ENCODE measurements around the gene SLC45A2. TPM values are rescaled to one million over a fixed set of nuclear protein-coding genes. Genes with fewer than 3 reads are reported as not detected.

The SLC45A2 gene
- total and polyA plus RNA-seq, 7 donors: 0.08 to 0.24 TPM; not detected in 5

DNA sequence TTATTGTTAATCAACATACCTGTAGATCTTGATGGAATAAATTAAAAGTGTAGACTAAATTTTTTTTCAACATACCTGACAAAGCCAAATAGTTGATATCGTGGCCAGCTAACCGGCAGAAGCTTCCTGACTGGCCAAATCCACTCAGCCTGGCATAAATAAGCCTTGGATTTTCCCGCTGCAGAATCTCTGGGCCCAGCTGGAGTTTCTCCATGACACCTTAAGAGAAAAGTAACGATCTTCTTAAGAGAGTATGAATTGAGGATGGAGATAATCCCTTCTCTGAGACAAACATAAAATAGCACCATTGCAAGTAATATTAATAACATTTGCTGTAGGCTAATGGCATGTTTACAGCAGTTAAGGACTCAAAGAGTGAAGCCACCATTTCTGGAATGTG lies 21.2 kb upstream of the SLC45A2 start:
- Histone ChIP-seq H3K27ac (no peak overlapping the region), H3K4me1 (peaks cover 14% of the 10 kb centered on the region), H3K27me3 (ENCODE audit: insufficient read depth in 3 of 3, low read length in 2 of 3) (no peaks in the 10 kb centered on the region), H3K4me3 (no peak overlapping the region), H3K36me3 (ENCODE audit: insufficient read depth in 1 of 2, low read depth in 1 of 2) (peaks cover 0 to 35% of the 10 kb centered on the region in 2 donors), H3K9me3 (no peaks in the 10 kb centered on the region)
- DNase-seq: no peak
- ATAC-seq: no peak
- intact Hi-C loops (cut with DNase I): loop anchor here in 1 of 2 donors (5.0 kb wide), 1 partner anchor 42 kb away; no protein-coding TSS in a partner anchor
- TF ChIP-seq, protein P1, sequence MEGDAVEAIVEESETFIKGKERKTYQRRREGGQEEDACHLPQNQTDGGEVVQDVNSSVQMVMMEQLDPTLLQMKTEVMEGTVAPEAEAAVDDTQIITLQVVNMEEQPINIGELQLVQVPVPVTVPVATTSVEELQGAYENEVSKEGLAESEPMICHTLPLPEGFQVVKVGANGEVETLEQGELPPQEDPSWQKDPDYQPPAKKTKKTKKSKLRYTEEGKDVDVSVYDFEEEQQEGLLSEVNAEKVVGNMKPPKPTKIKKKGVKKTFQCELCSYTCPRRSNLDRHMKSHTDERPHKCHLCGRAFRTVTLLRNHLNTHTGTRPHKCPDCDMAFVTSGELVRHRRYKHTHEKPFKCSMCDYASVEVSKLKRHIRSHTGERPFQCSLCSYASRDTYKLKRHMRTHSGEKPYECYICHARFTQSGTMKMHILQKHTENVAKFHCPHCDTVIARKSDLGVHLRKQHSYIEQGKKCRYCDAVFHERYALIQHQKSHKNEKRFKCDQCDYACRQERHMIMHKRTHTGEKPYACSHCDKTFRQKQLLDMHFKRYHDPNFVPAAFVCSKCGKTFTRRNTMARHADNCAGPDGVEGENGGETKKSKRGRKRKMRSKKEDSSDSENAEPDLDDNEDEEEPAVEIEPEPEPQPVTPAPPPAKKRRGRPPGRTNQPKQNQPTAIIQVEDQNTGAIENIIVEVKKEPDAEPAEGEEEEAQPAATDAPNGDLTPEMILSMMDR (IDR thresholded peaks at IDR 0.05): no peak
- WGBS, 3 donors: 88 to 95% (median 91%) methylated on average over 4 of the region's 4 CpGs

- Histone ChIP-seq H3K27me3 (ENCODE audit: insufficient read depth in 3 of 3, low read length in 2 of 3) (no peaks in the 10 kb centered on the region), H3K27ac (no peak overlapping the region), H3K4me1 (peaks cover 14% of the 10 kb centered on the region), H3K4me3 (no peak overlapping the region), H3K9me3 (no peaks in the 10 kb centered on the region), H3K36me3 (ENCODE audit: insufficient read depth in 1 of 2, low read depth in 1 of 2) (peaks cover 0 to 35% of the 10 kb centered on the region in 2 donors)
- 94 to 97% (median 94%) methylated on average over 4 of the region's 4 CpGs for WGBS, 3 donors
- ATAC-seq (no peak), DNase-seq (no peak)
- TF ChIP-seq, protein P1 (IDR thresholded peaks at IDR 0.05): no peak
- intact Hi-C loops (cut with DNase I): loop anchor here in 1 of 2 donors (5.0 kb wide), 1 partner anchor 42 kb away; no protein-coding TSS in a partner anchor
These were observed 20.7 kb upstream of the SLC45A2 start for GRCh38 chr5:34005211-34005610.

DNA sequence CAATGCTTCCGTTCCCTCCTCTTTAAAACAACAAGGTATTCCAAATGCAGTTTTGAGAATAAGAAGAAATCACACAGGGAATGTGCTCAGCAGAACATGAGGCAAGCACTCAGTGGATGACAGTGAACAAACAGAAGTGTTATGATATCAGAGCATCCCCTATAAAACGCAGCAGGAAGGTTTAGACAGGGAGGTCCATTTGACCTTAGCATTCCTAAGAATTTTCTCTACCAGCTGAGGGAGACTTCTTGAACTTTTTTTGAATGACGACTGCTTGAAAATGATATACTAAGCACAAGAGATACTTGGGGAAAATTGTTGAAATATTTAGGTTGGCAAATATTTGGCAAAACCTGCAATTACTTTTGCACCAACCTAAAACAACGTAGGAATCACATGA lies 19.4 kb upstream of the SLC45A2 start:
- no peaks in the 10 kb centered on the region for H3K9me3 ChIP-seq
- H3K4me3 ChIP-seq: no peak overlapping the region
- intact Hi-C loops (cut with DNase I): no loop called here
- DNase-seq (no peak), ATAC-seq (no peak)
- peaks cover 14% of the 10 kb centered on the region for H3K4me1 ChIP-seq
- no peaks in the 10 kb centered on the region for H3K27me3 ChIP-seq (ENCODE audit: insufficient read depth in 3 of 3, low read length in 2 of 3)
- H3K36me3 ChIP-seq (ENCODE audit: insufficient read depth in 1 of 2, low read depth in 1 of 2): peaks cover 0 to 35% of the 10 kb centered on the region in 2 donors
- H3K27ac ChIP-seq: no peak overlapping the region
- TF ChIP-seq, protein P1 (IDR thresholded peaks at IDR 0.05): no peak
- WGBS, 3 donors: 91 to 95% (median 92%) methylated on average over 4 of the region's 4 CpGs

- H3K27ac ChIP-seq: no peak overlapping the region
- WGBS, 3 donors: 96 to 97% (median 96%) methylated on average over 10 of the region's 10 CpGs
- H3K4me3 ChIP-seq: no peak overlapping the region
- peaks cover 14% of the 10 kb centered on the region for H3K4me1 ChIP-seq
- DNase-seq (no peak), ATAC-seq (no peak)
- H3K9me3 ChIP-seq: no peaks in the 10 kb centered on the region
- TF ChIP-seq, protein P1 (IDR thresholded peaks at IDR 0.05): no peak
- intact Hi-C loops (cut with DNase I): no loop called here
- H3K27me3 ChIP-seq (ENCODE audit: insufficient read depth in 3 of 3, low read length in 2 of 3): no peaks in the 10 kb centered on the region
- peaks cover 0 to 35% of the 10 kb centered on the region in 2 donors for H3K36me3 ChIP-seq (ENCODE audit: insufficient read depth in 1 of 2, low read depth in 1 of 2)
These were observed 18.3 kb upstream of the SLC45A2 start for GRCh38 chr5:34002629-34003328.
